Hepatocyte (in vitro differentiated cells): ENCODE results near the gene COL6A3.

Source experiments
- CTCF ChIP-seq: fragments of 200-600 bp; sonication (generic); IDR thresholded peaks from 2 replicates; pipeline ENCODE4 v1.5.1; 2016; ENCODE audit warnings: antibody characterized with exemption, mild to moderate bottlenecking; ENCODE audit not compliant: poor library complexity
- EZH2 ChIP-seq: fragments of 200-600 bp; sonication (generic); IDR thresholded peaks from 2 replicates; pipeline ENCODE4 v1.6.1; 2016; ENCODE audit warnings: antibody characterized with exemption, mild to moderate bottlenecking, borderline replicate concordance
- EZH2phosphoT487 ChIP-seq: fragments of 200-600 bp; sonication (generic); IDR thresholded peaks from one replicate; pipeline ENCODE4 v1.6.1; 2018; ENCODE audit warnings: antibody characterized with exemption, mild to moderate bottlenecking, low read depth, moderate library complexity; ENCODE audit not compliant: unreplicated experiment, severe bottlenecking

GRCh38 chr2:237345411-237345810 lies 68.6 kb downstream of the COL6A3 start:
- TF ChIP-seq CTCF: no peak
- no peak for TF ChIP-seq EZH2
- TF ChIP-seq EZH2phosphoT487: no peak
